Testis (tissue), 2 donors: ENCODE measurements around the gene CACNB1.

Source experiments
- POLR2A ChIP-seq: fragments of 450-650 bp; IDR thresholded peaks from one replicate; pipeline ENCODE4 v1.6.1; 2017; ENCODE audit warnings: antibody characterized with exemption, mild to moderate bottlenecking, moderate library complexity
- TF ChIP-seq, protein P1 (sequence below), 3 experiments: fragments of 450-650 bp in 2 of 3; fragments of 200-600 bp in 1 of 3; sonication (generic) in 1 of 3; IDR thresholded peaks; one replicate each; pipeline ENCODE4 v1.5.1; 2016 to 2019; ENCODE audit warnings: antibody characterized with exemption in 3 of 3, mild to moderate bottlenecking in 2 of 3, moderate library complexity in 1 of 3

DNA sequence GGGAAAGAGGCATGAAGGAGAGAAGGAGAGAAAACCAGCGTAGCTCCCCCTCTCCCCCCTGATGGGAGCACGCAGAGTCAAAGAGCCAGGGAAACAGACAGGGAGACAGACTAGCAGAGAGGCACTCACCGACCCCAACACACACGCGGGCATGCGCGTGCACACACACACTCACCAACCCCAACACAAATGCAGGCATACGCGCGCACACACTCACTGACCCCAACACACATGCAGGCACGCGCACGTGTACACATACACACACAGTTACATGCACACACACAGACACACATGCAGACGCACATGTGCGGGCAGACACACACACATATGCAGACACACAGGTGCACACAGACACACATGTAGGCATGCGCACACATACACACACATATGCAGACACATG is 4.6 kb downstream of the CACNB1 start:
- TF ChIP-seq, protein P1, sequence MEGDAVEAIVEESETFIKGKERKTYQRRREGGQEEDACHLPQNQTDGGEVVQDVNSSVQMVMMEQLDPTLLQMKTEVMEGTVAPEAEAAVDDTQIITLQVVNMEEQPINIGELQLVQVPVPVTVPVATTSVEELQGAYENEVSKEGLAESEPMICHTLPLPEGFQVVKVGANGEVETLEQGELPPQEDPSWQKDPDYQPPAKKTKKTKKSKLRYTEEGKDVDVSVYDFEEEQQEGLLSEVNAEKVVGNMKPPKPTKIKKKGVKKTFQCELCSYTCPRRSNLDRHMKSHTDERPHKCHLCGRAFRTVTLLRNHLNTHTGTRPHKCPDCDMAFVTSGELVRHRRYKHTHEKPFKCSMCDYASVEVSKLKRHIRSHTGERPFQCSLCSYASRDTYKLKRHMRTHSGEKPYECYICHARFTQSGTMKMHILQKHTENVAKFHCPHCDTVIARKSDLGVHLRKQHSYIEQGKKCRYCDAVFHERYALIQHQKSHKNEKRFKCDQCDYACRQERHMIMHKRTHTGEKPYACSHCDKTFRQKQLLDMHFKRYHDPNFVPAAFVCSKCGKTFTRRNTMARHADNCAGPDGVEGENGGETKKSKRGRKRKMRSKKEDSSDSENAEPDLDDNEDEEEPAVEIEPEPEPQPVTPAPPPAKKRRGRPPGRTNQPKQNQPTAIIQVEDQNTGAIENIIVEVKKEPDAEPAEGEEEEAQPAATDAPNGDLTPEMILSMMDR (IDR thresholded peaks at IDR 0.05), result no peak
- no peak for TF ChIP-seq POLR2A
